CD14-positive monocyte (primary cell): ENCODE measurements around the gene EXTL1. TPM values are rescaled to one million over a fixed set of nuclear protein-coding genes. Genes with fewer than 3 reads are reported as not detected.

Experiments
- DNase-seq, 3 donors: peaks; one replicate each; pipeline ENCODE4 v3.0.0-alpha.2; 2011 to 2022
- H2AFZ ChIP-seq: 2 replicates; pipeline ENCODE4 v1.6.0; 2012; ENCODE audit warnings: mild to moderate bottlenecking, low read depth, low read length, inconsistent platforms; ENCODE audit not compliant: insufficient read depth, poor library complexity, severe bottlenecking
- H3K27ac ChIP-seq, 2 donors: 1 replicate in 1 of 2; 2 replicates in 1 of 2; pipeline ENCODE4 v1.5.1; 2012 to 2013; ENCODE audit warnings: low read length in 2 of 2, control low read depth in 1 of 2, inconsistent platforms in 1 of 2, low read depth in 1 of 2, mild to moderate bottlenecking in 1 of 2
- H3K27me3 ChIP-seq, 2 donors: one replicate each; pipeline versions ENCODE4 v1.6.0 to v1.6.1; 2011 to 2013; ENCODE audit warnings: low read length in 2 of 2; ENCODE audit not compliant: control insufficient read depth in 2 of 2, insufficient read depth in 2 of 2
- H3K36me3 ChIP-seq, 2 donors: replicated peaks in 1 of 2; 1 replicate in 1 of 2; 2 replicates in 1 of 2; pipeline versions ENCODE4 v1.5.1 to v1.6.1; 2012 to 2013; ENCODE audit warnings: low read length in 2 of 2, control low read depth in 1 of 2, inconsistent platforms in 1 of 2, mild to moderate bottlenecking in 1 of 2; ENCODE audit not compliant: insufficient read depth in 2 of 2, control insufficient read depth in 1 of 2
- H3K4me1 ChIP-seq, 2 donors: 1 replicate in 1 of 2; 2 replicates in 1 of 2; pipeline versions ENCODE4 v1.5.1 to v1.6.1; 2012 to 2013; ENCODE audit warnings: low read length in 2 of 2, control low read depth in 1 of 2, inconsistent platforms in 1 of 2, mild to moderate bottlenecking in 1 of 2, moderate library complexity in 1 of 2; ENCODE audit not compliant: insufficient read depth in 2 of 2, control insufficient read depth in 1 of 2
- H3K4me2 ChIP-seq: replicated peaks from 2 replicates; pipeline ENCODE3; 2012; ENCODE audit warnings: low read length, moderate library complexity, mild to moderate bottlenecking; ENCODE audit not compliant: poor library complexity, severe bottlenecking; ENCODE audit errors: extremely low read depth
- H3K4me3 ChIP-seq, 3 experiments: fragments of 200-600 bp in 1 of 3; sonication (generic) in 1 of 3; replicated peaks in 1 of 3; 1 replicate in 2 of 3; 2 replicates in 1 of 3; pipeline ENCODE4 v1.5.1; 2011 to 2013; ENCODE audit warnings: low read length in 3 of 3, mild to moderate bottlenecking in 3 of 3, control low read depth in 2 of 3, low read depth in 2 of 3, inconsistent platforms in 1 of 3, moderate library complexity in 1 of 3
- H3K79me2 ChIP-seq: 2 replicates; pipeline ENCODE4 v1.6.0; 2012; ENCODE audit warnings: mild to moderate bottlenecking, control low read depth, inconsistent platforms, low read length, moderate library complexity; ENCODE audit not compliant: insufficient read depth
- H3K9ac ChIP-seq: 2 replicates; pipeline ENCODE4 v1.6.0; 2017; ENCODE audit warnings: low read length, mild to moderate bottlenecking; ENCODE audit not compliant: insufficient read depth, poor library complexity, severe bottlenecking
- H3K9me3 ChIP-seq, 2 donors: replicated peaks in 1 of 2; 1 replicate in 1 of 2; 2 replicates in 1 of 2; pipeline versions ENCODE4 v1.5.1 to v1.6.1; 2012 to 2013; ENCODE audit warnings: low read length in 2 of 2, control low read depth in 1 of 2; ENCODE audit not compliant: control insufficient read depth in 1 of 2, insufficient read depth in 1 of 2
- H4K20me1 ChIP-seq: 2 replicates; pipeline ENCODE4 v1.6.0; 2012; ENCODE audit warnings: mild to moderate bottlenecking, low read length, control low read depth, moderate library complexity; ENCODE audit not compliant: insufficient read depth
- H3K27ac Mint-ChIP-seq, 7 donors: one replicate each; pipeline ENCODE4 v1.8.0; 2020; ENCODE audit warnings: mild to moderate bottlenecking in 7 of 7, mixed read lengths in 7 of 7, moderate library complexity in 6 of 7, inconsistent platforms in 2 of 7
- H3K27me3 Mint-ChIP-seq, 3 donors: one replicate each; pipeline ENCODE4 v1.8.0; 2021 to 2022; ENCODE audit warnings: low read depth in 3 of 3, mild to moderate bottlenecking in 3 of 3, mixed read lengths in 3 of 3, moderate library complexity in 3 of 3, inconsistent platforms in 1 of 3
- H3K36me3 Mint-ChIP-seq, 2 donors: one replicate each; pipeline ENCODE4 v1.8.0; 2020; ENCODE audit warnings: mixed read lengths in 2 of 2, inconsistent platforms in 1 of 2, mild to moderate bottlenecking in 1 of 2
- H3K4me1 Mint-ChIP-seq: one replicate; pipeline ENCODE4 v1.8.0; 2020; ENCODE audit warnings: mild to moderate bottlenecking, mixed read lengths
- H3K4me3 Mint-ChIP-seq, 2 donors: one replicate each; pipeline ENCODE4 v1.8.0; 2020; ENCODE audit warnings: mild to moderate bottlenecking in 2 of 2, mixed read lengths in 2 of 2, moderate library complexity in 1 of 2
- H3K9me3 Mint-ChIP-seq, 7 donors: one replicate each; pipeline ENCODE4 v1.8.0; 2020 to 2022; ENCODE audit warnings: mixed read lengths in 7 of 7, mild to moderate bottlenecking in 6 of 7, moderate library complexity in 6 of 7, inconsistent platforms in 2 of 7
- CTCF ChIP-seq: fragments of 200-600 bp; IDR thresholded peaks from one replicate; pipeline ENCODE4 v1.8.0; 2022; ENCODE audit warnings: antibody characterized with exemption, mild to moderate bottlenecking
- WGBS: methylation state at CpG from one replicate; pipeline ENCODE4 v1.1.5; 2013; ENCODE audit warnings: missing lambda C conversion rate; ENCODE audit not compliant: insufficient coverage; 5-methylcytosine and 5-hydroxymethylcytosine counted together
- intact Hi-C, 2 donors: fragments of 100-400 bp; cut with micrococcal nuclease; formaldehyde crosslinking; loops; one replicate each; pipeline versions ENCODE4 v1.15.0 to v1.15.1; 2023
- polyA plus RNA-seq, 3 donors: library from polyadenylated mRNA; depleted of rRNA in 1 of 3; unstranded in 2 of 3; stranded (reverse) in 1 of 3; fragments of 300-500 nt in 2 of 3; fragments of >200 nt in 1 of 3; fragmentation: Illumina TruSeq in 2 of 3; gene quantifications; 1 replicate in 2 of 3; 2 replicates in 1 of 3; pipeline ENCODE4 v1.2.3, GENCODE V29; 2012 to 2021

EXTL1 gene
- polyA plus RNA-seq, 3 donors: not detected

DNA sequence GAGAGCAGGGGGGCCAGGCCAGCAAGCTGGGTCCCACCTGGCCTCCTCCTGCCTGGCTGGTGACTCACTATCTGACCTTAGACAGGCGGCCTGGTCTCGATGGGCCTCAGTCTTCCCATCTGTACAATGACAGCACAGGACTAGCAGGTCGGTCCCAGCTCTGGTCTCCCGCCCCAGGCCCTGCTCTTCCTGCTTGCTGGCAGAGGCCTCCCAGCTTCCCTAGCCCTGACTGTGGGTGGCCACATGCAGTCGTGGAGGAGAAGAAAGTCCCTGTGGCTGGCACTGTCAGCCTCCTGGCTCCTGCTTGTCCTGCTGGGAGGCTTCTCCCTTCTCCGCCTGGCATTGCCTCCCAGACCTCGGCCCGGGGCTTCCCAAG lies 817 bp downstream of the EXTL1 start:
- Histone ChIP-seq H3K9me3 (no peaks in the 10 kb centered on the region), H3K9ac (no peak overlapping the region), H4K20me1 (no peaks in the 10 kb centered on the region), H3K27me3 (peaks cover 0 to 2% of the 10 kb centered on the region in 2 donors), H3K36me3 (no peaks in the 10 kb centered on the region), H3K4me2 (no peak overlapping the region), H3K79me2 (no peaks in the 10 kb centered on the region), H3K4me3 (no peak overlapping the region), H3K27ac (no peak overlapping the region), H2AFZ (no peak overlapping the region), H3K4me1 (peaks cover 4 to 9% of the 10 kb centered on the region in 2 donors)
- peaks cover 11 to 32% (median 13%) of the 10 kb centered on the region in 3 donors for H3K27me3 Mint-ChIP-seq
- peak overlapping the region in 1 of 7 donors; percentile 61 for H3K27ac Mint-ChIP-seq
- 87% methylated on average over 8 of the region's 8 CpGs for WGBS
- H3K4me3 Mint-ChIP-seq: no peak overlapping the region
- no peak for TF ChIP-seq CTCF
- H3K36me3 Mint-ChIP-seq: peaks cover 0 to 5% of the 10 kb centered on the region in 2 donors
- DNase-seq: no peak
- H3K9me3 Mint-ChIP-seq: peaks cover 0 to 4% (median 0%) of the 10 kb centered on the region in 7 donors
- intact Hi-C loops: no loop called here
- peaks cover 15% of the 10 kb centered on the region for H3K4me1 Mint-ChIP-seq

DNA sequence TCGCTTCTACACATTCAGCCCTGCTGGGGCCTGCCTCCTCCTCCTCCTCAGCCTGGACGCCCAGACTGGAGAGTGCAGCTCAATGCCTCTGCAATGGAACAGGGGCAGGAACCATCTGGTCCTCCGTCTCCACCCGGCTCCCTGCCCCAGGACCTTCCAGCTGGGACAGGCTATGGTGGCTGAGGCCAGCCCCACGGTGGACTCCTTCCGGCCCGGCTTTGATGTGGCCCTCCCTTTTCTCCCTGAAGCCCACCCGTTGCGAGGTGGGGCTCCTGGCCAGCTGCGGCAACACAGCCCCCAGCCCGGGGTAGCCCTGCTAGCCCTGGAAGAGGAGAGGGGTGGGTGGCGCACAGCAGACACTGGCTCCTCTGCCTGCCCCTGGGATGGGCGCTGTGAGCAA lies 1.4 kb downstream of the EXTL1 start:
- no peak overlapping the region for H2AFZ ChIP-seq
- H3K9me3 Mint-ChIP-seq: peaks cover 0 to 4% (median 0%) of the 10 kb centered on the region in 7 donors
- H3K27ac ChIP-seq: no peak overlapping the region
- H3K36me3 Mint-ChIP-seq: peaks cover 0 to 5% of the 10 kb centered on the region in 2 donors
- H3K36me3 ChIP-seq: no peaks in the 10 kb centered on the region
- peaks cover 13 to 32% (median 13%) of the 10 kb centered on the region in 3 donors for H3K27me3 Mint-ChIP-seq
- DNase-seq: no peak
- peaks cover 0 to 2% of the 10 kb centered on the region in 2 donors for H3K27me3 ChIP-seq
- 96% methylated on average over 6 of the region's 13 CpGs for WGBS
- no peak for TF ChIP-seq CTCF
- H3K4me3 Mint-ChIP-seq: no peak overlapping the region
- H3K79me2 ChIP-seq: no peaks in the 10 kb centered on the region
- H3K27ac Mint-ChIP-seq: peak overlapping the region in 1 of 7 donors; percentile 57
- H3K4me3 ChIP-seq: no peak overlapping the region
- intact Hi-C loops: no loop called here
- H3K9me3 ChIP-seq: no peaks in the 10 kb centered on the region
- H3K9ac ChIP-seq: no peak overlapping the region
- H3K4me1 ChIP-seq: peaks cover 0 to 5% of the 10 kb centered on the region in 2 donors
- H3K4me1 Mint-ChIP-seq: peaks cover 17% of the 10 kb centered on the region
- no peaks in the 10 kb centered on the region for H4K20me1 ChIP-seq
- no peak overlapping the region for H3K4me2 ChIP-seq
